Loucy (cell line): ENCODE data around the gene RSPO1.

Source experiments
- CTCF ChIP-seq: fragments of 200-600 bp; sonication (generic); conservative IDR thresholded peaks from 2 replicates; pipeline ENCODE4 v1.5.1; 2014; ENCODE audit warnings: mild to moderate bottlenecking, antibody characterized with exemption, low read length
- EZH2phosphoT487 ChIP-seq: fragments of 200-600 bp; IDR thresholded peaks from 2 replicates; pipeline ENCODE4 v1.6.1; 2018; ENCODE audit warnings: antibody characterized with exemption, mild to moderate bottlenecking, moderate library complexity, borderline replicate concordance

GRCh38 chr1:37673920-37674319 lies 39.2 kb upstream of the RSPO1 start:
- TF ChIP-seq CTCF (no peak), EZH2phosphoT487 (no peak)
